HEK293T (cell line): ENCODE results near the gene DOK6.

Source experiments
- CTCF ChIA-PET: fragments of 350-600 bp; formaldehyde crosslinking; extraction: SDS; loops from one replicate; lab custom pipeline; 2021; ENCODE audit warnings: antibody characterized with exemption, inconsistent platforms; lab: Yijun Ruan, JAX
- POLR2A ChIA-PET: fragments of 350-600 bp; formaldehyde crosslinking; extraction: SDS; loops from one replicate; lab custom pipeline; 2020; ENCODE audit warnings: antibody characterized with exemption, inconsistent platforms; lab: Yijun Ruan, JAX
- DNase-seq: peaks from one replicate; pipeline ENCODE4 v3.0.0; 2012; ENCODE audit warnings: mixed read lengths; ENCODE audit errors: extremely low spot score
- ARNT ChIP-seq: fragments of 450-650 bp; IDR thresholded peaks from 2 replicates; pipeline ENCODE4 v1.6.1; 2017; ENCODE audit warnings: mild to moderate bottlenecking
- BHLHE40 ChIP-seq: fragments of 450-650 bp; IDR thresholded peaks from 2 replicates; pipeline ENCODE4 v1.6.1; 2016; ENCODE audit warnings: mild to moderate bottlenecking, moderate library complexity, borderline replicate concordance
- CTBP1 ChIP-seq: fragments of 450-650 bp; IDR thresholded peaks from 2 replicates; pipeline ENCODE4 v1.6.1; 2016; ENCODE audit warnings: borderline replicate concordance
- ELF4 ChIP-seq: fragments of 450-650 bp; IDR thresholded peaks from 2 replicates; pipeline ENCODE4 v1.6.1; 2017; ENCODE audit warnings: antibody characterized with exemption
- FOXA1 ChIP-seq: fragments of 450-650 bp; IDR thresholded peaks from 2 replicates; pipeline ENCODE4 v1.6.1; 2016; ENCODE audit warnings: mild to moderate bottlenecking
- FOXK2 ChIP-seq: fragments of 450-650 bp; IDR thresholded peaks from 2 replicates; pipeline ENCODE4 v1.6.1; 2016; ENCODE audit warnings: mild to moderate bottlenecking
- FOXM1 ChIP-seq: fragments of 450-650 bp; IDR thresholded peaks from 2 replicates; pipeline ENCODE4 v1.6.1; 2017; ENCODE audit warnings: mild to moderate bottlenecking, borderline replicate concordance
- HDGF ChIP-seq: fragments of 450-650 bp; IDR thresholded peaks from 2 replicates; pipeline ENCODE4 v1.6.1; 2017; ENCODE audit warnings: antibody characterized with exemption, borderline replicate concordance
- L3MBTL2 ChIP-seq: fragments of 450-650 bp; conservative IDR thresholded peaks from 2 replicates; pipeline ENCODE4 v1.6.1; 2016; ENCODE audit warnings: mild to moderate bottlenecking
- LEF1 ChIP-seq: fragments of 450-650 bp; IDR thresholded peaks from 2 replicates; pipeline ENCODE4 v1.6.1; 2017; ENCODE audit warnings: mild to moderate bottlenecking, borderline replicate concordance
- NFRKB ChIP-seq: fragments of 450-650 bp; IDR thresholded peaks from 2 replicates; pipeline ENCODE4 v1.6.1; 2016; ENCODE audit warnings: mild to moderate bottlenecking, moderate library complexity
- SP1 ChIP-seq: fragments of 450-650 bp; IDR thresholded peaks from 2 replicates; pipeline ENCODE4 v1.6.1; 2017
- SUZ12 ChIP-seq: fragments of 450-650 bp; IDR thresholded peaks from 2 replicates; pipeline ENCODE4 v1.6.1; 2016; ENCODE audit warnings: mild to moderate bottlenecking
- TARDBP ChIP-seq: fragments of 450-650 bp; IDR thresholded peaks from 2 replicates; pipeline ENCODE4 v1.6.1; 2016
- ZNF384 ChIP-seq: fragments of 450-650 bp; IDR thresholded peaks from 2 replicates; pipeline ENCODE4 v1.6.1; 2016
- TF ChIP-seq, protein P1 (sequence below): fragments of 450-650 bp; IDR thresholded peaks from 2 replicates; pipeline ENCODE4 v1.6.1; 2016

The DOK6 gene

DNA sequence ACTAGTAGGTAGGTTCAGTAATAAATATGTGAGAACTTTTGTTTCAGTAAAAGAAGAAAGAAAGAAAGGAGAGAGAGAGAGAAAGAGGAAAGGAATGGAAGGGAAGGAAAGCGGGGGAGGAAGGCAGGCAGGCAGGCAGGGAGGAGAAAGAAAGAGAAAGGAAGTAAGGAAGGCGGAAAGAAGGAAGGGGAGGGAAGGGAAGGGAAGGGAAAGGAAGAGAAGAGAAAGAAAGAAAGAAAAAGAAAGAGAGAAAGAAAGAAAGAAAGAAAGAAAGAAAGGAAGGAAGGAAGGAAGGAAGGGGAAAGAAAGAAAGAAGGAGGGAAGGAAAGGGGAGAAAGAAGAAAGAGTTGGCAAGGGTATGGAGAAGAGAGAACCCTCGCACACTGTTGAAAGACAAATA, 479.4 kb downstream of the DOK6 start:
- POLR2A ChIA-PET: no interaction called here
- no peak for DNase-seq

DNA sequence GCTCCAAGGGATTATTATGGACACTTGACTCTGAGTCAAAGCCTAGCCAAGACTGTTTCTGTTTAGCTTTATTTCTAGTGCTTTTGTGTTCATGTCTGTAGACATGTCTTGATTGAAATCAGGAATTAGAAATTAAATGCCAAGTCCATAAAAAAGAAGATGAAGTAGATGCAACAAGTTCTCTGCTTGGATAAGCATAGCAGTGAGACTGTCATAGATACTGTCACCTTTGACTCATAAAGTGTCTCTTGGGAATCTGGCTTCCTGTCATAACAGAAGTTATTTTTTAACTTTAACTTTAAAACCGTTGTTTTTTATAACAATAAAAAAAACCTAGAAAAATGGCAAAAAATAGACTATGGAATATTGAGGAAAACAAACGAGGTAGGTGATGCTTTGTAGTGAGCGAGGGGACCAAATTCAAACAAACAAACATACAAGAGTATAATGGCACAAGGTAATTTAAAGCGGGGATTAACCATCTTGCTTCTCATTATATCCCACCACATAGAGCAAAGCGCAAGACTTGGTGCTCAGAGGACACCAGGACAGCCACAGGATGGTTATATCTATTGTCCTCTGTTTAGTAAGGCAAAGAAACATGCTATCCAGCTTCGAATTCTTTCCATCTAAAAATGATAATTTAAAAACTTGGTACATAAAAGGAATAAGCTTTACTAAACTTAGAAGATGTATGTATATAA, 482.4 kb downstream of the DOK6 start:
- ChIA-PET POLR2A (no interaction called here), CTCF (no interaction called here)
- DNase-seq: no peak
- TF ChIP-seq TARDBP (no peak), LEF1 (no peak), FOXK2 (no peak), CTBP1 (no peak)

More for the DNA sequence above, 479.4 kb downstream of the DOK6 start:
- TF ChIP-seq ARNT (no peak), HDGF (no peak), LEF1 (no peak), SP1 (no peak), SUZ12 (no peak), NFRKB (no peak), CTBP1 (no peak), TARDBP (no peak), FOXM1 (no peak), L3MBTL2 (no peak), FOXA1 (no peak), BHLHE40 (no peak), ELF4 (no peak), ZNF384 (no peak), FOXK2 (no peak)
- TF ChIP-seq, protein P1, sequence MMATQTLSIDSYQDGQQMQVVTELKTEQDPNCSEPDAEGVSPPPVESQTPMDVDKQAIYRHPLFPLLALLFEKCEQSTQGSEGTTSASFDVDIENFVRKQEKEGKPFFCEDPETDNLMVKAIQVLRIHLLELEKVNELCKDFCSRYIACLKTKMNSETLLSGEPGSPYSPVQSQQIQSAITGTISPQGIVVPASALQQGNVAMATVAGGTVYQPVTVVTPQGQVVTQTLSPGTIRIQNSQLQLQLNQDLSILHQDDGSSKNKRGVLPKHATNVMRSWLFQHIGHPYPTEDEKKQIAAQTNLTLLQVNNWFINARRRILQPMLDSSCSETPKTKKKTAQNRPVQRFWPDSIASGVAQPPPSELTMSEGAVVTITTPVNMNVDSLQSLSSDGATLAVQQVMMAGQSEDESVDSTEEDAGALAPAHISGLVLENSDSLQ: no peak
- CTCF ChIA-PET: no interaction called here

DNA sequence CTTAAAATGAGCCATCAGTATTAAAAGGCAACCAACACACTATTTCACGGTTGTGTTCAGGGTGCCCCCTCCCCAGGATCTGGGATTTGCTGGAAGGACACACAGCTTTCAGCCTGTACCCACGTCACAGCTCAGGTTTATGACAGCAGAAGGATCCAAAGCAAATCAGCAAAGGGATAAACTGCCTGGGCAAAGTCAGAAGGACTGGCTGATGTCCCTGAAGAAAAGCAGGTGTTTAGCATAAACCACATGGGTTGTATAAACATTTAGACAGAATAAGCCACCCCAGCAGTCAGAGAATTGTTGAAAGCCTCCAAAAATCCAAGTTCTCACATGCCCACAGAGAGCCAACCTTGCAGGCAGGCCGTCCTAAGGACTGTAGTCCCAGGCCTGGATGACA, 483.1 kb downstream of the DOK6 start:
- ChIA-PET CTCF (no interaction called here), POLR2A (no interaction called here)
- DNase-seq: no peak
- TF ChIP-seq HDGF (no peak), L3MBTL2 (no peak), FOXK2 (no peak), FOXM1 (no peak), BHLHE40 (no peak), ARNT (no peak), SP1 (no peak), NFRKB (no peak), ZNF384 (no peak), LEF1 (no peak), ELF4 (no peak), CTBP1 (no peak), TARDBP (no peak), FOXA1 (no peak)
- TF ChIP-seq, protein P1: no peak

DNA sequence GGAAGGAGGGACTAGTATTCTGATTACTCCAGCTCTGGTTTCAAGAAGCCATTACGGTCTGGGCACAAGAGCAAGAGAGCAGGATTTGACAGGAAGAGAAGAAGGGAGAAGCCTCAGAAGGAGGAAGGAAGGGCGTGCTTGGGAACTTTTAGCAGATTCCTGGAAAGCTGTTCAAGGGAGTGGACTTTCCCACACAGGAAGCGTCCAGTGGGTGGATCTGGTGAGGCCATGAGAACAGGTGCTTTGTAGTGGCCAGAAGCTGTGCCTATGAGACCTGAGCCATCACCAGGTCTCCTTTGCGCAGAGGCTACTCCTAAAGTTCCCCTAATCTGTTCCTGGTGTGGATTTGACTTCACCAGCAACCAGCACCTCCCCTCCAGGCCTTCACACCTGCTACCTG, 484.7 kb downstream of the DOK6 start:
- POLR2A ChIA-PET: no interaction called here
- TF ChIP-seq CTBP1 (no peak), FOXA1 (no peak), BHLHE40 (no peak), FOXM1 (no peak), SP1 (no peak), TARDBP (no peak), SUZ12 (no peak), ELF4 (no peak), L3MBTL2 (no peak)
- no peak for DNase-seq
- CTCF ChIA-PET: no interaction called here

DNA sequence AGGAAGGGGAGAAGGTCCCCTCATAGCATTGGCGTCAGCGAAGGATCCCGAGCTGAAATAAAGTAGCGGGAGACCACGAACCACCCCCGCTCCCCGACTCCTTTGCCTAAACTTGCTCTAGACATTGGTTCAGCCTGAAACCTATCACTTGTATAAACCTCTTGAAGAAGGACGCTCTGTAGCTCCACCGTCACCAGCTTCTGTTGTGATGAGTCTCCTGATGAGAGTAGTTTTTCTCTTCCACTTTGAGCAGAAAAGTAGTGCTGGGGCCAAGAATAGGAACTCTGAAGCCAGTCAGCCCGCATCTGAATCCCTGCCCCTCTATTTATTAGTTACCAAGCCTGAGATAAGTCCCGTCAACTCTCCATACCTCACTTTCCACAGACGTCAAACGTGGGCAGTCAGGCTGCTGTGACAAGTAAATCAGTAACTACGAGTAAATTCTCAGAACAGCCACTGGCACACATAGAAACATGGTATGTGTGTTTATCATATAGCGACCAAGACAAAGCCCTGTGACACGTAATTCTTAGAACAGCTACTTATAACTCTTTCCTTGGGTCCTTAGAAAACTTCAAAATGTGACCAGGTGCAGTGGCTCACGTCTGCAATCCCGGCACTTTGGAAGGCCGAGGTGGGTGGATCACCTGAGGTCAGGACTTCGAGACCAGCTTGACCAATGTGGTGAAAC, 485.3 kb downstream of the DOK6 start:
- ChIA-PET POLR2A (no interaction called here), CTCF (no interaction called here)
- no peak for TF ChIP-seq ZNF384
- no peak for TF ChIP-seq FOXA1
- TF ChIP-seq HDGF: no peak
- TF ChIP-seq BHLHE40: no peak
- TF ChIP-seq SUZ12: no peak
- no peak for TF ChIP-seq FOXK2
- TF ChIP-seq NFRKB: no peak
- no peak for DNase-seq

DNA sequence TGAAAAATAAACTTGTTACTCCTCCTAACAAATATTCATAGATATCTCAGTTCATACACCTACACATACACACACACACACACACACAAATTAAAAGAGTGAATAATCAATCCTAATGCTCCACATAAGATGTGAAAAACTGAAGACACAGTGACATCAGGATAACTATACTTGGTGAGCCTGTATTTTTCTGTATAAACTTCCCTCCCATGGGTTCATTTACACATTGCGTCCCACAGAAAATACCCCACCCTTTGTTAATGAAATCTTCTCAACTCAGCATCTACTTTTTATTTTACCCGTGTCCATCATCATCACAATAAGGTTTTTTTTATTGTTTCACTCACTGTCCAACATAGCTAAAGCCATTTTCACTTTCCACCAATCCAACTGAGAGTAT, 486.6 kb downstream of the DOK6 start:
- DNase-seq: no peak
- POLR2A ChIA-PET: no interaction called here
- CTCF ChIA-PET: no interaction called here
- TF ChIP-seq LEF1 (no peak), NFRKB (no peak), SUZ12 (no peak), HDGF (no peak), FOXK2 (no peak), ELF4 (no peak), ARNT (no peak), FOXA1 (no peak), L3MBTL2 (no peak), FOXM1 (no peak)
- TF ChIP-seq, protein P1: no peak
